RWPE2 (cell line): Measurements from ENCODE around the gene CLEC10A.

Experiments
- ATAC-seq: fragments of 200-7000 bp; cut with Tn5 transposase; 3 replicates; pipeline ENCODE4 v1.9.1; 2021; ENCODE audit warnings: low read depth
- DNase-seq: peaks from one replicate; pipeline ENCODE4 v3.0.0-alpha.2; 2020; ENCODE audit warnings: low spot score
- H3K27ac ChIP-seq: fragments of 450-650 bp; 2 replicates; pipeline ENCODE4 v1.5.1; 2017; ENCODE audit warnings: mild to moderate bottlenecking; ENCODE audit not compliant: poor library complexity, severe bottlenecking
- H3K27me3 ChIP-seq: fragments of 250-450 bp; sonication (Bioruptor Pico); 2 replicates; pipeline ENCODE4 v1.5.1; 2021; ENCODE audit warnings: mild to moderate bottlenecking, moderate library complexity; ENCODE audit not compliant: insufficient read depth, poor library complexity, severe bottlenecking
- H3K36me3 ChIP-seq: fragments of 250-450 bp; sonication (Bioruptor Pico); 2 replicates; pipeline ENCODE4 v1.5.1; 2020; ENCODE audit warnings: low read depth, mild to moderate bottlenecking, moderate library complexity
- H3K4me1 ChIP-seq: fragments of 250-450 bp; sonication (Bioruptor Pico); 2 replicates; pipeline ENCODE4 v1.5.1; 2021; ENCODE audit warnings: mild to moderate bottlenecking, moderate library complexity; ENCODE audit not compliant: insufficient read depth, poor library complexity, severe bottlenecking
- H3K4me3 ChIP-seq: fragments of 250-450 bp; sonication (Bioruptor Pico); 2 replicates; pipeline ENCODE4 v1.5.1; 2021; ENCODE audit warnings: mild to moderate bottlenecking, moderate library complexity; ENCODE audit not compliant: severe bottlenecking
- H3K9me3 ChIP-seq: fragments of 250-450 bp; sonication (Bioruptor Pico); 2 replicates; pipeline ENCODE4 v1.5.1; 2021; ENCODE audit warnings: mild to moderate bottlenecking, moderate library complexity; ENCODE audit not compliant: severe bottlenecking
- CTCF ChIP-seq: fragments of 450-650 bp; IDR thresholded peaks from one replicate; pipeline ENCODE4 v1.5.1; 2017; ENCODE audit warnings: mild to moderate bottlenecking, moderate library complexity; ENCODE audit not compliant: poor library complexity, severe bottlenecking

Gene CLEC10A

GRCh38 chr17:7067198-7067597 is 12.9 kb downstream of the CLEC10A start:
- Histone ChIP-seq H3K36me3 (no peaks in the 10 kb centered on the region), H3K27me3 (no peaks in the 10 kb centered on the region), H3K4me1 (no peaks in the 10 kb centered on the region), H3K4me3 (no peak overlapping the region), H3K9me3 (peaks cover 10% of the 10 kb centered on the region), H3K27ac (no peak overlapping the region)
- TF ChIP-seq CTCF, result no peak
- no peak for ATAC-seq
- DNase-seq, result no peak

- H3K27me3 ChIP-seq, result no peaks in the 10 kb centered on the region
- no peaks in the 10 kb centered on the region for H3K36me3 ChIP-seq
- no peak for ATAC-seq
- no peak for TF ChIP-seq CTCF
- H3K9me3 ChIP-seq, result peaks cover 10% of the 10 kb centered on the region
- no peak for DNase-seq
- no peak overlapping the region for H3K27ac ChIP-seq
- H3K4me1 ChIP-seq, result peaks cover 10% of the 10 kb centered on the region
- no peak overlapping the region for H3K4me3 ChIP-seq
Measured at GRCh38 chr17:7064261-7064660, 15.8 kb downstream of the CLEC10A start.

GRCh38 chr17:7063518-7064094 is 16.4 kb downstream of the CLEC10A start:
- peaks cover 6% of the 10 kb centered on the region for H3K9me3 ChIP-seq
- H3K4me3 ChIP-seq, result no peak overlapping the region
- ATAC-seq (no peak), DNase-seq (no peak)
- no peaks in the 10 kb centered on the region for H3K36me3 ChIP-seq
- no peak for TF ChIP-seq CTCF
- no peaks in the 10 kb centered on the region for H3K27me3 ChIP-seq
- peaks cover 17% of the 10 kb centered on the region for H3K4me1 ChIP-seq
- H3K27ac ChIP-seq, result no peak overlapping the region

- peak; percentile 91 for ATAC-seq
- no peak for TF ChIP-seq CTCF
- H3K27ac ChIP-seq, result peak overlapping the region; percentile 71
- H3K4me3 ChIP-seq, result no peak overlapping the region
- peak; percentile 96 for DNase-seq
- no peaks in the 10 kb centered on the region for H3K9me3 ChIP-seq
- H3K4me1 ChIP-seq, result peaks cover 18% of the 10 kb centered on the region
- H3K27me3 ChIP-seq, result no peaks in the 10 kb centered on the region
- H3K36me3 ChIP-seq, result no peaks in the 10 kb centered on the region
Measured at GRCh38 chr17:7060165-7060891, 19.7 kb downstream of the CLEC10A start.

- ATAC-seq (no peak), DNase-seq (no peak)
- Histone ChIP-seq H3K4me1 (peaks cover 18% of the 10 kb centered on the region), H3K9me3 (no peaks in the 10 kb centered on the region), H3K27me3 (no peaks in the 10 kb centered on the region), H3K27ac (no peak overlapping the region), H3K36me3 (no peaks in the 10 kb centered on the region), H3K4me3 (no peak overlapping the region)
- no peak for TF ChIP-seq CTCF
Measured at GRCh38 chr17:7058831-7059447, 21.1 kb downstream of the CLEC10A start.
